ENCODE data around the gene TAF7. TPM values are rescaled to one million over a fixed set of nuclear protein-coding genes. Genes with fewer than 3 reads are reported as not detected.
"Not testable (repeated sequence)": the region's sequence is repeated elsewhere in the genome, so short reads cannot be mapped to it uniquely, and the experiment has no call there.

Gene TAF7
- total RNA-seq, 2 experiments from 2014 or later = 54.6 to 55.5 TPM

GRCh38 chr5:141330299-141331080 is 9.9 kb upstream of the TAF7 start, which contains the start of gene PCDHGA1:
PCDHGA1 (plus strand) TSS chr5:141330514.
- Mint-ChIP-seq H3K4me3 (no peak within 1 kb of the TSS), H3K4me1 (ENCODE audit: low read depth) (peaks cover 9% of the 10 kb centered on the region), H3K9me3 (peaks cover 37% of the 10 kb centered on the region), H3K27ac (no peak within 1 kb of the TSS), H3K27me3 (peaks cover 46% of the 10 kb centered on the region), H3K36me3 (peaks cover 29% of the 10 kb centered on the region)
- DNase-seq = peak; percentile 24
- POLR2A ChIA-PET = interaction anchor here (0.7 kb wide), 1 partner anchor 929 kb away, joined by 5 read pairs; the partner anchor contains the start of gene ANKHD1
- CTCF ChIA-PET = interaction anchor here (0.7 to 4.2 kb wide), 9 partner anchors 9 to 492 kb away, joined by 3 to 27 read pairs (median 5); partner anchors contain the start of genes PCDHB14, PCDHGA2, PCDHGB1 and TAF7
- intact Hi-C loops (cut with micrococcal nuclease) = no loop called here

DNA sequence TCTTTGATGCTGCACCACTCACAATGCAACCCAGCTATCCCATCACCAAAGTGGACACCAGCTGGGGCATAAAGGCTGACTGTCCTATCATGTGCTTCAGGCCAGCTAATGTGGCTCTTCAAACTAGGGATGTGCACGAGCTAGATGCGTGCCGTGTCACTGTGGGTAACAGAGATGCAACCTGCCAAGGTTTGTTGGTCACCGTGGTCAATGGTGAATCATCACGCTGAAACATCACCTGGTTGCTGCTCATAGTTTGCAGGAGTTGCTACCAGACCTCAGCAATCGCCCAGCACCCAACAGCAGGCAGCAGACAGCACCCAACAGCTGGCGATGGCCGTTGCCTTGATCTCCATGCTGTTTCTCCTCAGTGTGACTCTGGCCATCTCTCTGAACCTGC is 7.6 kb upstream of the TAF7 start:
- H3K36me3 Mint-ChIP-seq = peaks cover 20% of the 10 kb centered on the region
- DNase-seq = no peak
- ChIA-PET POLR2A (interaction anchor here (1.2 kb wide), 1 partner anchor 8 kb away, joined by 3 read pairs; the partner anchor contains the start of gene TAF7), CTCF (interaction anchor here (0.7 to 4.2 kb wide), 6 partner anchors 8 to 236 kb away, joined by 3 to 27 read pairs (median 4); partner anchors contain the start of genes PCDHGA10, PCDHGB1 and TAF7)
- peaks cover 9% of the 10 kb centered on the region for H3K4me1 Mint-ChIP-seq (ENCODE audit: low read depth)
- H3K4me3 Mint-ChIP-seq = no peak overlapping the region
- H3K9me3 Mint-ChIP-seq = peaks cover 30% of the 10 kb centered on the region
- intact Hi-C loops (cut with micrococcal nuclease) = loop anchor here (10.0 kb wide), 1 partner anchor 637 kb away; the partner anchor contains the start of gene RNF14
- H3K27me3 Mint-ChIP-seq = peaks cover 34% of the 10 kb centered on the region
- no peak overlapping the region for H3K27ac Mint-ChIP-seq

- POLR2A ChIA-PET = no interaction called here
- intact Hi-C loops (cut with micrococcal nuclease) = loop anchor here (1.0 to 10.0 kb wide), 3 partner anchors 87 to 639 kb away; partner anchors contain the start of genes PCDHGA10 and RNF14
These were observed 5.7 kb upstream of the TAF7 start for GRCh38 chr5:141326088-141326854.

GRCh38 chr5:141322261-141322660 is 1.7 kb upstream of the TAF7 start:
- ChIA-PET POLR2A (interaction anchor here (0.6 kb wide), 1 partner anchor 733 kb away, joined by 3 read pairs; no protein-coding TSS in a partner anchor), CTCF (interaction anchor here (1.0 kb wide), 1 partner anchor 245 kb away, joined by 3 read pairs; no protein-coding TSS in a partner anchor)
- intact Hi-C loops (cut with micrococcal nuclease) = loop anchor here (5.0 to 10.0 kb wide), 2 partner anchors 620 to 643 kb away; partner anchors contain the start of genes RNF14 and ZMAT2
- no peak for DNase-seq
- Mint-ChIP-seq H3K4me1 (ENCODE audit: low read depth) (peaks cover 32% of the 10 kb centered on the region), H3K9me3 (peaks cover 49% of the 10 kb centered on the region), H3K4me3 (no peak overlapping the region), H3K27me3 (peaks cover 6% of the 10 kb centered on the region), H3K27ac (no peak overlapping the region), H3K36me3 (peaks cover 41% of the 10 kb centered on the region)

More at GRCh38 chr5:141326088-141326854, 5.7 kb upstream of the TAF7 start:
- Mint-ChIP-seq H3K4me1 (ENCODE audit: low read depth) (peaks cover 9% of the 10 kb centered on the region), H3K4me3 (peak overlapping the region; percentile 82), H3K27me3 (peaks cover 25% of the 10 kb centered on the region), H3K9me3 (peaks cover 30% of the 10 kb centered on the region), H3K27ac (peak overlapping the region; percentile 28), H3K36me3 (peaks cover 17% of the 10 kb centered on the region)
- CTCF ChIA-PET = interaction anchor here (1.1 to 1.8 kb wide), 3 partner anchors 198 to 238 kb away, joined by 4 to 6 read pairs (median 5); no protein-coding TSS in a partner anchor
- peak; percentile 82 for DNase-seq

- H3K9me3 Mint-ChIP-seq = peaks cover 58% of the 10 kb centered on the region
- H3K4me3 Mint-ChIP-seq = peak overlapping the region; percentile 98
- intact Hi-C loops (cut with micrococcal nuclease) = loop anchor here (1.0 to 10.0 kb wide), 5 partner anchors 194 to 645 kb away; partner anchors contain the start of genes RNF14 and ZMAT2
- peaks cover 23% of the 10 kb centered on the region for H3K4me1 Mint-ChIP-seq (ENCODE audit: low read depth)
- H3K27me3 Mint-ChIP-seq = no peaks in the 10 kb centered on the region
- no peak for DNase-seq
- peak overlapping the region; percentile 99 for H3K27ac Mint-ChIP-seq
- ChIA-PET POLR2A (interaction anchor here (0.6 to 1.8 kb wide), 6 partner anchors 8 to 244 kb away, joined by 3 to 14 read pairs (median 4); partner anchors contain the start of gene PCDHGA11), CTCF (interaction anchor here (0.5 to 2.4 kb wide), 29 partner anchors 10 to 670 kb away, joined by 3 to 28 read pairs (median 4); partner anchors contain the start of genes PCDHB15, PCDHB16, PCDHGA1 and PCDHGA10)
- H3K36me3 Mint-ChIP-seq = peaks cover 56% of the 10 kb centered on the region
These were observed 885 bp downstream of the TAF7 start for GRCh38 chr5:141319699-141320098.

DNA sequence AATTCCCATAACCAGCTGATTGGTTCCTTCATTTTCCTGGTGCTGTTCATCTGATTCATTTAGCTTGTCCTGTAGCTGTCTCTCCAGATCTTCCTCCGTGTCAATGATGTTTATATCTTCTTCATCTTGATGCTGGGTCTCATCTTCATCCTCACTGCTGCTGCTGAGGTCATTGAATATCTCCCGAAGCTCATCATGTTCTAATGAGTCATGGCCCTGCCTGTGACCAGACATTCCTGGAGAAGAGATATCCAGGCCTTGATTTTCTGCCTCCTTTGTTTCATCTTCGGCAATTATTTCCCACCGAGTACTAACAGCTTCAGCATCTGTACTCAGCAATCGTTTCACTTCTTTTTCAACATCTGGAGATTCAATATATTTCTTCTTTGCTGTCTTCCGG is 1.4 kb downstream of the TAF7 start:
- H3K27me3 Mint-ChIP-seq = no peaks in the 10 kb centered on the region
- H3K27ac Mint-ChIP-seq = no peak overlapping the region
- H3K4me1 Mint-ChIP-seq (ENCODE audit: low read depth) = peaks cover 23% of the 10 kb centered on the region
- H3K9me3 Mint-ChIP-seq = peaks cover 61% of the 10 kb centered on the region
- CTCF ChIA-PET = interaction anchor here (1.2 to 2.4 kb wide), 7 partner anchors 10 to 248 kb away, joined by 4 to 27 read pairs (median 14); partner anchors contain the start of genes PCDHGA1 and PCDHGB3
- no peak for DNase-seq
- intact Hi-C loops (cut with micrococcal nuclease) = no loop called here
- peaks cover 60% of the 10 kb centered on the region for H3K36me3 Mint-ChIP-seq
- POLR2A ChIA-PET = no interaction called here
- peak overlapping the region; percentile 98 for H3K4me3 Mint-ChIP-seq

- H3K27ac Mint-ChIP-seq; intact Hi-C loops (cut with micrococcal nuclease); H3K27me3 Mint-ChIP-seq; H3K4me3 Mint-ChIP-seq; CTCF ChIA-PET; DNase-seq; POLR2A ChIA-PET: not testable (repeated sequence)
- Mint-ChIP-seq H3K9me3 (peaks cover 78% of the 10 kb centered on the region), H3K36me3 (peaks cover 72% of the 10 kb centered on the region), H3K4me1 (ENCODE audit: low read depth) (peaks cover 23% of the 10 kb centered on the region)
These were observed 3.6 kb downstream of the TAF7 start for GRCh38 chr5:141316963-141317362.

DNA sequence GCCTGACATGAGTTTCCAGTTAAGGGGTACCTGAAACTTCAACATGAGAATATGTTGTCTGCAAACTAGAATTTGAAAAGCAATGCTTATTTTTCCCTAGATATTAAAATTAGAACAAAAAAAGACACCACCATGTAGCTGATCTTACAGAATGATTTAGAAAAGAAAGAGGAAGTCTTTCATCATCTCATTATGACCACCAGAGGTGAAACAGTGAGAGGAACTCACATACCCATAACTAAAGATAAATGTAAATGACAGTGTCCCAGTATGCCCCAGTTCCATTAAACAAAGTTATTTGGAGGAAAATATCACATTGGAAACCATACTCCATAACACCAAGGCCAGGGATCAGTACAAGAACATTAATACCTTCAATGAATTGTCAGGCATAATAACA is 6.9 kb downstream of the TAF7 start:
- ChIA-PET CTCF (no interaction called here), POLR2A (no interaction called here)
- intact Hi-C loops (cut with micrococcal nuclease) = no loop called here
- peaks cover 64% of the 10 kb centered on the region for H3K36me3 Mint-ChIP-seq
- DNase-seq = no peak
- H3K4me3 Mint-ChIP-seq = no peak overlapping the region
- peaks cover 4% of the 10 kb centered on the region for H3K4me1 Mint-ChIP-seq (ENCODE audit: low read depth)
- H3K27ac Mint-ChIP-seq = no peak overlapping the region
- H3K9me3 Mint-ChIP-seq = peaks cover 88% of the 10 kb centered on the region
- no peaks in the 10 kb centered on the region for H3K27me3 Mint-ChIP-seq

DNA sequence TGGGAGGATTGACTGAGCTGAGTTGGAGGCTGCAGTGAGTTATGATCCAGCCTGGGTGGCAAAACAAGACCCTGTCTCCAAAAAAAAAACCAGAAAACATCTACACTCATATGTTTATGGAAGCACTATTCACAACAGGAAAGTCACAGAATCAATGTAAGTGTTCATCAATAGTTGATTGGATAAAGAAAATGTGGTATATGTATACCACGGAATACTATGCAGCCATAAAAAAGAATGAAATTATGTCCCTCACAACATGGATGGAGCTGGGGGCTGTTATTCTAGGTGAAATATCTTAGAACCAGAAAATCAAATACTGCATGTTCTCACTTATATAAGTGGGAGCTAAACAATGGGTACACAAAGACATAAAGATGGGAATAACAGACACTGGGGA is 14.0 kb downstream of the TAF7 start:
- H3K27ac Mint-ChIP-seq = no peak overlapping the region
- intact Hi-C loops (cut with micrococcal nuclease) = no loop called here
- DNase-seq = no peak
- ChIA-PET POLR2A (no interaction called here), CTCF (interaction anchor here (0.7 kb wide), 1 partner anchor 13 kb away, joined by 3 read pairs; no protein-coding TSS in a partner anchor)
- no peak overlapping the region for H3K4me3 Mint-ChIP-seq
- H3K36me3 Mint-ChIP-seq = peaks cover 49% of the 10 kb centered on the region
- no peaks in the 10 kb centered on the region for H3K4me1 Mint-ChIP-seq (ENCODE audit: low read depth)
- peaks cover 89% of the 10 kb centered on the region for H3K9me3 Mint-ChIP-seq
- no peaks in the 10 kb centered on the region for H3K27me3 Mint-ChIP-seq

- ChIA-PET CTCF (no interaction called here), POLR2A (no interaction called here)
- Mint-ChIP-seq H3K36me3 (peaks cover 45% of the 10 kb centered on the region), H3K27ac (no peak within 1 kb of the TSS), H3K27me3 (no peaks in the 10 kb centered on the region), H3K4me1 (ENCODE audit: low read depth) (no peaks in the 10 kb centered on the region), H3K4me3 (no peak within 1 kb of the TSS), H3K9me3 (peaks cover 81% of the 10 kb centered on the region)
- no peak for DNase-seq
- intact Hi-C loops (cut with micrococcal nuclease) = no loop called here
These were observed 16.8 kb downstream of the TAF7 start, which contains the start of gene SLC25A2 for GRCh38 chr5:141303756-141304155. SLC25A2 (minus strand) TSS chr5:141304049; CDS start chr5:141303865, 184 bp downstream.

DNA sequence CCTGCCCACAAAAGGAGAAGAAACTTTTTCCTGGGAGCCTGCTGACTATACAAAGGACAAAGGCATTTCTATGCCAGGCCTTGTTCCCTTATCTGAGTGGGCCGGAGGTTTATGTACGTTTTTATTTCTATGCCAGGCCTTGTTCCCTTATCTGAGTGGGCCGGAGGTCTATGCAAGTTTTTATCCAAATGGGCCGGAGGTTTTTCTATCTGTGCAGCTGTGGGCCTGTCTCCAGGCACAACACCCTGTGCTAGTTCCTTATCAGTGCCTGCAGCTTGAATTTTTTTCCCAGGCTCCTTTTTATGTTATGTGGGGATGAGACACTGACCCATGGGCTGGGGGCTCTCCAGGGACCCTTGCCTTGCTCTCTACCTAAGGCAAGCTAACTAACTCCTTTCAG is 22.2 kb downstream of the TAF7 start:
- intact Hi-C loops (cut with micrococcal nuclease) = no loop called here
- Mint-ChIP-seq H3K27me3 (no peaks in the 10 kb centered on the region), H3K4me1 (ENCODE audit: low read depth) (no peaks in the 10 kb centered on the region), H3K27ac (no peak overlapping the region), H3K9me3 (peaks cover 80% of the 10 kb centered on the region), H3K4me3 (no peak overlapping the region), H3K36me3 (peaks cover 55% of the 10 kb centered on the region)
- no peak for DNase-seq
- ChIA-PET POLR2A (no interaction called here), CTCF (no interaction called here)

All from activated CD4-positive, alpha-beta memory T cell treated with anti-CD3 and anti-CD28 coated beads for 36 hours (primary cell).